NCI-H748 treated with DMSO at 0.1 percent for 48 hours (cell line): Measurements from ENCODE around the gene ALKBH5.

Source experiments
- DNase-seq: peaks from one replicate; lab custom pipeline; 2025; lab: John Stamatoyannopoulos, UW

Gene ALKBH5

GRCh38 chr17:18183334-18184142, at the start of gene ALKBH5:
Gene ALKBH5 (plus strand): TSS chr17:18183828. CDS start chr17:18184244, 416 bp downstream.
- peak; percentile 99 for DNase-seq

DNA sequence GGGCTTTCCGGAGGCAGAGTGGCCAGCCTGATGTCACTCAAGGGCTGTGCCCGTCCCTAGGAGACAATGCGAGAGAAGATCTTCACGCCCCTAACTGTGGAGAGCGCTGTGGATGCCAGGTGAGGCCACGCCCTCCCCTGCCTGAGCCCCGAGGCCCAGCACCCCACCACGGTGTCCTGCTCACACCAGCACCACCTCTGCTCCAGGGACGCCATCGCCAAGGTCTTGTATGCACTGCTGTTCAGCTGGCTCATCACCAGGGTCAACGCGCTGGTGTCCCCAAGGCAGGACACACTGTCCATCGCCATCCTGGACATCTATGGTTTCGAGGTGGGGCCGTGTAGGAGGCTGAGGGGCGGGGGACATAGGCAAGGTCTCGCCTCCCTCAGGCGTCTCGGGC, 47.3 kb upstream of the ALKBH5 start:
- DNase-seq: no peak

DNA sequence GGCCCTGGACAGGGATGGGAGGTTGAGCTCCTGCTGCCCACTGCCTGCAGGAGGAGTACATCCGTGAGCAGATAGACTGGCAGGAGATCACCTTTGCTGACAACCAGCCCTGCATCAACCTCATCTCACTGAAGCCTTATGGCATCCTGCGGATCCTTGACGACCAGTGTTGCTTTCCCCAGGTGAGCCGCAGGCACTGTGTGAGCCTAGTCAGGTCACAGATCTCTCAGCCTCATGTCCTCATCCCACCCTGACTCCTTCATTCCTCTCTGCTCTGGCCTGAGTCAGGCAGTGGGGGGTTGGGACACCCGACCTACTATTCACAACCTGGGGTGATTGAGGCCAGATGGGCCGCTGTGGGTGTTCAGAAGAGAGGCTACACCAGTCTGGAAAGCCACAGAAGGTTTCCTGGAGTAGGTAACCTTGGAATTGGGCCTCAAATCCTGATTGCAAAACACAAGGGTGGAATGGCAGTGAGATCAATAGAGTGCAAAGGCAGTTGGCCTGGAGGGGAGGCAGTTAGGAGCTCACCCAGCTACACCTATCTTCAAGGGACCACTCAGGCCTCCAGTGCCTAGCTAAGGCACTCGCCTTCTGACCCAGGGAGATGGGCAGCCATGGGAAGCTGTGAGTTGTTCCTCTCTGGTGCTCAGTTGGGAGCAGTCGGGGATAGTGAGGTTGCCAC, 45.4 kb upstream of the ALKBH5 start:
- no peak for DNase-seq

DNA sequence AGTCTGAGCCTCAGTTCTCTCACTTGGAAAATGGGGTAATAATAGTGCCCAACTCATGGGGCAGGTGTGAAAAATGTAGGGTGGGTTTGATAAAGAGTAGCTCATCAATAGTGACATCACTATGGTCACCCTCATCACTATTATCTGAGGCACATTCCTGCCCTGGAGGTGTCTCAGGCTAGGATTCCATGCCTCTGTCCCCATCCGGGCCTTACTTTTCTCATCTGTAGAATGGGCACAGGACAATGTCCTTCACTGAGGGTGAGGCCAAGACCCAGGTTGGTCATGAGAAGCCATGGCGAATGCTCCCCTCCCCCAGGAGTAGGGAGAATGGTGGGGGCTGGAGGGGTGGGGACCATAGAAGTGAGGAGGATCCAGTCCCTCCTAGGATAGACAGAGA, 44.5 kb upstream of the ALKBH5 start:
- no peak for DNase-seq

- DNase-seq: no peak
Measured at GRCh38 chr17:18139498-18139897, 44.1 kb upstream of the ALKBH5 start.

DNA sequence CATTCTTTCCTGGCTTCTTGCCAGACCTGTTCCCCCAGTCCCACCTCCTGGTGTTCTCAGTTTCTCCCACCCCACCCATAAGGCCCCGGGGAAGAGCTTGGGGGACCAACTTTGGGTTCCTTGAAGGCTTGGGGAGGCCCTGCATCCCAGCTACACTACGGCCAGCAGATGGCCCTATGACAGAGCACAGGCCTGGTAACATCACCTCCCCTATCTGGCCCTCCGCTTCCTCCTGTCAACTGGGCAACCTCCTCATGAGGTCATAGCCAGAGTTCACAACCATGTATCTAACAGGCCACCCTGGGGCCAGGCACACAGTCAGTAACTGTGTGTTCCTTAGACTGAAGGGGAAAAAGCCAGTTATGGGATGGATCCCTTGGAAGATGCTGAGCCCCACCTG, 43.7 kb upstream of the ALKBH5 start:
- DNase-seq: no peak

DNA sequence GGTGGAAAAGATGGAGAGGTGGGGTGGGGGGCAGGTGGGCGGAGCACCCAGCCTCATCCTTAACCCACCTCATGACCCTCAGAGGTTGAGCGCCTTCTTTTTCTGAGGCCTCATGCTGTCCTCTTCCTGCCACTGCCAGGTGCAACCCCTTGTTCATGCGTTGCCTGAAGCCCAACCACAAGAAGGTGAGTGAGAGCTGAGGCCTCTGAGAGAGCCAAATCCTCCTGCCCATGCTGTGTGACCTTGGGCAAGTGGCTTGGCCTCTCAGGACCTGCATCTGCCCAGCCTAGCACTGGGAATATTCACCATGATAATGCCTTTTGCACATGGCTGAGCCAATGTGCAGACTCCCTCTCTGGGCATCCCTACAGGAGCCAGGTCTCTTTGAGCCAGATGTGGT, 43.0 kb upstream of the ALKBH5 start:
- DNase-seq: no peak

- DNase-seq: peak; percentile 56
Measured at GRCh38 chr17:18141210-18141803, 42.3 kb upstream of the ALKBH5 start.

DNA sequence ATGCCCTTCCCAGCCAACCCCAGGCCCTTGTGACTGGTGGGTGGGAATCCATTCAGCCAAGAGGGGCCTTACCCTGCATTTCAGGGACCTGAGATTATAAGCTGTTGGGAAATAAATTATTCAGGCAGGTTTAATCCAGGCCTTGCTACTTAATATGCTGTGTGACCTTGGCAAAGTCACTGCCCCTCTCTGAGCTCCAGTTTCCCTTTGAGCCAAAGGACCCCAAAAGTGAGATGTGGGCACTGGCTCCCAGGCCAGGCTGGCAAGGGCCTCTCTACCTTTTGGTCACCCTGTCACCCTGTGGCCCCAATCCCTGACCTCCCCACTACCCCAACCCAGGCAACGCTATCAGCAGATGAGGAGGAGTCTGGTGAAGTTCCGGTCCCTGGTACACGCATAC, 41.2 kb upstream of the ALKBH5 start:
- DNase-seq: no peak

DNA sequence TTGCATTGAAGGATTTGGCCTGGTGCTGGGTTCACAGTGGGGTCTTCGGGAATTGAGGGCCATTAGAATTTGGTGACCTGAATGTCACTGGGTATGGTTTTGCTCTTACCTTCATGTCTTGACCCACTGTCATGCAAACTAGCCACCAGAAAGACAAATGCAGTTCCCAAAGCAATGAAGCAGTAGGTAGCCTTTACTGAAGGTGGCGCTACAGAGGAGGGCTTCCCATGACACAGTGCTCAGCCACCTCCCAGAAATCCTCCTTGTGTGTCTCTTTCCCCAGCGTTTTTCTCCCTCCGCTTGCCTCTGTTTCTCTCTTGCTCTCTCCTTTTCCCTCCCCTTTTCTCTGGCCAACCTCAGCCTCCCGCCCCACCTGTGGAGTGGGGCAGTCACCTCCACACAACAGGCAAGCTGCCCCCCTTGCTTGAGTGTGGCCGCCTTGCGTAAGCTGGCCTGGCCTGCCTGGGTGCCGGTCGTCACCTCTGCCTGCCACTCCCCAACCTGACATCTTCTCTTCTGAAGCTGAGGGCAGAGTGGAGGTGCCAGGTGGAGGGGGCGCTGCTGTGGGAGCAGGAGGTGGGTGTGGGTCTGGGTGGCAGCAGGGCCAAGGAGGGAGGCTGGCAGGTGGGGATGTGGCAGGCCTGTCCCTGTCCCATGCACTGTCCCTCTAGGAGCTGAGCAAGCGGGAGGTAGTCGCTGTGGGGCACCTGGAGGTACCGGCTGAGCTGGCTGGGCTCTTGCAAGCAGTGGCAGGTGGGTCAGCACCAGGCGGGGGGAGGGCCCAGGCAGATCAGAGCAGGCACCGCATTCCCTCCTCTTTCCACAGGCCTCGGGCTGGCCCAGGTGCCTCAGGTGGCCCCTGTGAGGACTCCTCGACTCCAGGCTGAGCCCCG, 40.3 kb upstream of the ALKBH5 start:
- DNase-seq: no peak

DNA sequence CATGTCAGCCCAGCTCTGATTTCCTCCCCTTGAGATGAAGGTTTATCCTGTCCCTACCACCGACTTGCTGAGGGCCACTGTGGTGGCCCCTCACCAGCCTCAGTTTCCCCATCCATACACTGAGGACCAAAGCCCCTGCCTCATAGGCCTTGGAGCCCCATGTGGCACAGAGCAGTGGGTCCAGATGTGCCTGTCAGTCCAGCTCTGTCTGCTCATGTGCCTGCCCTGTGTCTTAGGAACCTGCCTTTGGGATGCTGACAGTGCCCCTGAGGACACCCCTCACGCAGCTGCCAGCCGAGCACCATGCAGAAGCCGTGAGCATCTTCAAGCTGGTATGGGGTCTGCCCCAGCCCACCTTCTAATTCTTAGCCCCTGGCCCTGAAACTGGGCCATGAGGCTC, 39.4 kb upstream of the ALKBH5 start:
- no peak for DNase-seq

DNA sequence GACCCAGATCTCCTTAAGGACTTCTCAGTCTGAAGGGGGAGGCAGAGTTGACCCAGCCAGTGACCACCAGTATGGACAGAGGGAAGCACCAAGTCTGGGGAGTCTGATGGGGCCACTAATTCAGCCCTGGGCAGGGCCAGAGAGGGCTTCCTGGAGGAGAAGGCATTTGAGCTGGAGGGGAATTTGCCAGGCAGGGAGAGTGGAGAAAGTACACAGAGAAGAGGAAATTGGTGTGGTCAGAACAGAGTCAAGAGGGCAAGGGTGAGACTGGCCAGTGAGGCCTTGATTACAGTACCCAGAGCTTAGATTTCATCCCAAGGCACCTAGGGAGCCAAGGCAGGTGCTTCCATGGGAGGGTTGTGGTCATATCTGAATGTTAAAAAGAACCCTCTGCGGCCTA, 38.8 kb upstream of the ALKBH5 start:
- DNase-seq: no peak

GRCh38 chr17:18145811-18146210, 37.8 kb upstream of the ALKBH5 start:
- no peak for DNase-seq

GRCh38 chr17:18146259-18146658, 37.4 kb upstream of the ALKBH5 start:
- DNase-seq: no peak

DNA sequence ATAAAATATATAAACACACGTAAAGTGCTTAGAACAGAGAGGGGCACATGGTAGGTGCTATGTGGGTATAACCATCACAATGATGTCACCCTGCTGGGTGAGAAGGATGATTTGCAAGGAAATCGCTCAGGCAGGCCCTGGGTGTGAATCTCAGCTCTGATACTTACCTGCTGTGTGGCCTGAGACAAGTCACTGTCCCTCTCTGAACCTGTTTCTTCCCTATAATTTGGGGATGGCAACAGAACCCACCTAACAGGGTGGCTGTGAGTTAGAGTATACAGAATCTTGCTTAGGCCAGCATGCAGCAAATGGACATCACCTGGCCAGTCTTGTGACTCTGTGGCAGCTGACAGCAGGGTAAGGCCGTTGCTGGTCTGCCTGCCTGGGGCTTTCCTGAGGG, 36.6 kb upstream of the ALKBH5 start:
- DNase-seq: no peak

GRCh38 chr17:18148586-18148985, 35.0 kb upstream of the ALKBH5 start:
- DNase-seq: no peak

- DNase-seq: no peak
Measured at GRCh38 chr17:18151290-18151689, 32.3 kb upstream of the ALKBH5 start.

GRCh38 chr17:18155179-18155578, 28.4 kb upstream of the ALKBH5 start:
- DNase-seq: no peak

DNA sequence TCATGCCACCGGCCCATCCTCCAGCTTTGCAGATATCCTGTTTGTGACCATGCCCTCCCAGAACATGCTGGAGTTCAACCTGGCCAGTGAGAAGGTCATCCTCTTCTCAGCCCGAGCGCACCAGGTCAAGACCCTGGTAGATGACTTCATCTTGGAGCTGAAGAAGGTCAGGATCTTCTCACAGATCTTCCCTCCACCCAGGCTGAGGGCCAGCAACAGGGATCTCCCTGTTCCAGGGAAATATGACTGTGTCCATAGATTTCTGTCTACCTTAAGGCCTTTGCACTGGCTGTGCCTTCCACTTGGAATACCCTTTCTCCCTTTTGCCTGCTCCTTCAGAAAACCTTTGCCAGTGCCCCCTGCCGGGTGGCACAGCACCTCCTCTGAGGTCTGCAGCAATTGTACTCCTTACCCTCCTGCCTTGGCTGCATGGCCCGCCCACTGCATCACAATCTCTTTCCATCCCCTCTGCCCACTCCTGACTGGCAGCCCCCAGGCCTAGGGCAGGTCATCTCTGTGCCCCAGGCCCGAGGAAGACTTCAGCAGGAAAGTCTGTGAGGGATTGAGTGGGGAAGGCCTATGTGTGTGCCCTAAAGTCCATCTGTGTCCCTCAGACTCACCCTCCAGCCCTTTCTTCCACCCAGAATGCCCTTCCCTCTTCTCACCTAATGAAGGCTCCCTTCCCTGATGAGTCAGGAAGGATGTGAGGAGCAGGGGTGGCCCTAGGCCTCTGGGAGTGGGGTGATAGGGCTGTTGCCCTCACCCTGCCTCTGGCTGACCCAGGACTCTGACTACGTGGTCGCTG, 27.3 kb upstream of the ALKBH5 start:
- no peak for DNase-seq

- DNase-seq: no peak
Measured at GRCh38 chr17:18156976-18157280, 26.7 kb upstream of the ALKBH5 start.

GRCh38 chr17:18157354-18157985, 26.2 kb upstream of the ALKBH5 start:
- DNase-seq: no peak
